ENCODE results near the gene LRRC53.

The LRRC53 gene

DNA sequence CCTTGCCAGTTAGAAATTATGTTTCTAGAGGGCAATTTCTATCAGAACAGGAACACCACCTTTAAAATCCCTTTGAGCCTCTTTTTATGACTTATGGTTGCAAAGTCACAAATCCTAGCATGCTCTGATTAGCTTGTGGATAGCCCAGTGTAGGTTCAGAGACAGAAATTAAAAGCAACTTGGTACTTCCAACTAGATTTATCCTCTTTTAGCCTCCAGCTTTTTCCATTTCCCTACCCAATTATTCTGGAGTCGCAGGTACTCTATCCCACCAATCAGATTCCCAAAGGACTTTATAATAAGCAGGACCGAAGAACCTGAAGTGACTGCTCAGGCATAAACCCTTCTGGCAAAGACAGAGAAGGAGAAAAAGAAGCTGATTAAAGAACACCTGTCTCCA is 33.4 kb upstream of the LRRC53 start:
- H2AFZ ChIP-seq (ENCODE audit: low read length) = no peak overlapping the region
- no peaks in the 10 kb centered on the region for H3K9me3 ChIP-seq (ENCODE audit: low read length)
- no peak overlapping the region for H3K27ac ChIP-seq (ENCODE audit: low read depth, low read length, poor library complexity, severe bottlenecking)
- H3K9ac ChIP-seq (ENCODE audit: low read length) = no peak overlapping the region
- no peaks in the 10 kb centered on the region for H3K79me2 ChIP-seq (ENCODE audit: insufficient read depth, low read length)
- no peak overlapping the region for H3K4me2 ChIP-seq (ENCODE audit: low read length)
- H3K9me2 ChIP-seq (ENCODE audit: low read depth, low read length) = no peaks in the 10 kb centered on the region
- no peak overlapping the region for H3K4me3 ChIP-seq (ENCODE audit: low read depth, low read length, poor library complexity, severe bottlenecking)
- TF ChIP-seq, protein P1, sequence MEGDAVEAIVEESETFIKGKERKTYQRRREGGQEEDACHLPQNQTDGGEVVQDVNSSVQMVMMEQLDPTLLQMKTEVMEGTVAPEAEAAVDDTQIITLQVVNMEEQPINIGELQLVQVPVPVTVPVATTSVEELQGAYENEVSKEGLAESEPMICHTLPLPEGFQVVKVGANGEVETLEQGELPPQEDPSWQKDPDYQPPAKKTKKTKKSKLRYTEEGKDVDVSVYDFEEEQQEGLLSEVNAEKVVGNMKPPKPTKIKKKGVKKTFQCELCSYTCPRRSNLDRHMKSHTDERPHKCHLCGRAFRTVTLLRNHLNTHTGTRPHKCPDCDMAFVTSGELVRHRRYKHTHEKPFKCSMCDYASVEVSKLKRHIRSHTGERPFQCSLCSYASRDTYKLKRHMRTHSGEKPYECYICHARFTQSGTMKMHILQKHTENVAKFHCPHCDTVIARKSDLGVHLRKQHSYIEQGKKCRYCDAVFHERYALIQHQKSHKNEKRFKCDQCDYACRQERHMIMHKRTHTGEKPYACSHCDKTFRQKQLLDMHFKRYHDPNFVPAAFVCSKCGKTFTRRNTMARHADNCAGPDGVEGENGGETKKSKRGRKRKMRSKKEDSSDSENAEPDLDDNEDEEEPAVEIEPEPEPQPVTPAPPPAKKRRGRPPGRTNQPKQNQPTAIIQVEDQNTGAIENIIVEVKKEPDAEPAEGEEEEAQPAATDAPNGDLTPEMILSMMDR (IDR thresholded peaks at IDR 0.05; ENCODE audit: low read length) = no peak
- no peak for TF ChIP-seq EZH2 (IDR thresholded peaks at IDR 0.05; ENCODE audit: borderline replicate concordance, low read length)
- no peaks in the 10 kb centered on the region for H4K20me1 ChIP-seq (ENCODE audit: insufficient read depth, low read length)
- no peaks in the 10 kb centered on the region for H3K4me1 ChIP-seq (ENCODE audit: insufficient read depth, low read length, severe bottlenecking)
- H3K36me3 ChIP-seq (ENCODE audit: insufficient read depth, low read length) = no peaks in the 10 kb centered on the region
- no peaks in the 10 kb centered on the region for H3K27me3 ChIP-seq (ENCODE audit: insufficient read depth, low read length)
- H3F3A ChIP-seq (ENCODE audit: insufficient read depth, low read length) = no peaks in the 10 kb centered on the region

DNA sequence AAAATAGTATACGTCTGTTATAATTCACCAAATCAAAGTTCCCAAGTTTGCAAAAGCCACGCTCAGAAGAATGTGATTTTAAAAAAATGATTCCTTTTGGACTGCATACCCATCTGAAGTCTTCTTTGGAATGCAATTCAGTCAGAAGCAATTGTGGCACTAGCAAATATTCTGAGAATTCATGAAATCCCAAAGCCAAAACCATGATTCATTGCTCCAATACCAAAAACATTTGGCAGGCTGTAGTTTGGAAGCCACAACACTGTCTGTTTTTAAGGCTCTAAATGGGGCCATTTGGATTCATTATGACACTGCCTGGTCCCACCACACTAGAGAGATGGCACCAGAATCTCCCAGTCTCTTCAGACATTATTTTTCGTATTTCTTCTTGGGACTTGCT is 21.8 kb upstream of the LRRC53 start:
- no peaks in the 10 kb centered on the region for H4K20me1 ChIP-seq (ENCODE audit: insufficient read depth, low read length)
- H3K4me3 ChIP-seq (ENCODE audit: low read depth, low read length, poor library complexity, severe bottlenecking) = no peak overlapping the region
- no peaks in the 10 kb centered on the region for H3K4me1 ChIP-seq (ENCODE audit: insufficient read depth, low read length, severe bottlenecking)
- no peak overlapping the region for H3K9ac ChIP-seq (ENCODE audit: low read length)
- no peak overlapping the region for H2AFZ ChIP-seq (ENCODE audit: low read length)
- H3K36me3 ChIP-seq (ENCODE audit: insufficient read depth, low read length) = no peaks in the 10 kb centered on the region
- no peaks in the 10 kb centered on the region for H3K9me2 ChIP-seq (ENCODE audit: low read depth, low read length)
- no peaks in the 10 kb centered on the region for H3K27me3 ChIP-seq (ENCODE audit: insufficient read depth, low read length)
- no peaks in the 10 kb centered on the region for H3F3A ChIP-seq (ENCODE audit: insufficient read depth, low read length)
- H3K4me2 ChIP-seq (ENCODE audit: low read length) = no peak overlapping the region
- TF ChIP-seq, protein P1 (IDR thresholded peaks at IDR 0.05; ENCODE audit: low read length) = no peak
- no peak for TF ChIP-seq EZH2 (IDR thresholded peaks at IDR 0.05; ENCODE audit: borderline replicate concordance, low read length)
- no peaks in the 10 kb centered on the region for H3K9me3 ChIP-seq (ENCODE audit: low read length)
- no peaks in the 10 kb centered on the region for H3K79me2 ChIP-seq (ENCODE audit: insufficient read depth, low read length)
- no peak overlapping the region for H3K27ac ChIP-seq (ENCODE audit: low read depth, low read length, poor library complexity, severe bottlenecking)

GRCh38 chr1:74531796-74532195 is 19.4 kb upstream of the LRRC53 start:
- no peaks in the 10 kb centered on the region for H3K79me2 ChIP-seq (ENCODE audit: insufficient read depth, low read length)
- H3K4me1 ChIP-seq (ENCODE audit: insufficient read depth, low read length, severe bottlenecking) = no peaks in the 10 kb centered on the region
- H3K27ac ChIP-seq (ENCODE audit: low read depth, low read length, poor library complexity, severe bottlenecking) = no peak overlapping the region
- no peaks in the 10 kb centered on the region for H3K27me3 ChIP-seq (ENCODE audit: insufficient read depth, low read length)
- no peak overlapping the region for H3K9ac ChIP-seq (ENCODE audit: low read length)
- TF ChIP-seq, protein P1 (IDR thresholded peaks at IDR 0.05; ENCODE audit: low read length) = no peak
- no peak for TF ChIP-seq EZH2 (IDR thresholded peaks at IDR 0.05; ENCODE audit: borderline replicate concordance, low read length)
- no peaks in the 10 kb centered on the region for H3K36me3 ChIP-seq (ENCODE audit: insufficient read depth, low read length)
- no peaks in the 10 kb centered on the region for H3K9me3 ChIP-seq (ENCODE audit: low read length)
- H3K4me2 ChIP-seq (ENCODE audit: low read length) = no peak overlapping the region
- H2AFZ ChIP-seq (ENCODE audit: low read length) = no peak overlapping the region
- H3K4me3 ChIP-seq (ENCODE audit: low read depth, low read length, poor library complexity, severe bottlenecking) = no peak overlapping the region
- H3K9me2 ChIP-seq (ENCODE audit: low read depth, low read length) = no peaks in the 10 kb centered on the region
- no peaks in the 10 kb centered on the region for H4K20me1 ChIP-seq (ENCODE audit: insufficient read depth, low read length)
- H3F3A ChIP-seq (ENCODE audit: insufficient read depth, low read length) = no peaks in the 10 kb centered on the region
